H1 (cell line): ENCODE measurements around the gene IQCK. TPM values are rescaled to one million over a fixed set of nuclear protein-coding genes. Genes with fewer than 3 reads are reported as not detected.

Experiments
- polyA plus RNA-seq, 7 experiments: library from polyadenylated mRNA; depleted of rRNA in 3 of 7; stranded (reverse) in 5 of 7; unstranded in 2 of 7; fragments of >200 nt in 5 of 7; fragments of 200-250 nt in 2 of 7; gene quantifications; 1 replicate in 5 of 7; 2 replicates in 1 of 7; 4 replicates in 1 of 7; pipeline versions ENCODE4 v1.2.1 to v1.2.3, GENCODE V29; 2011 to 2013; ENCODE audit warnings: missing spikeins in 2 of 7, mixed read lengths in 2 of 7
- total RNA-seq: library from RNA; stranded (reverse); fragmentation: NEBNext Ultra II Directional; extraction: Animal tissue kit (Norgen Biotek cat#: 25700); gene quantifications from 2 replicates; pipeline ENCODE4 v1.2.1, GENCODE V29; 2021
- TF ChIP-seq, protein P1 (sequence below): fragments of 300-600 bp; sonication (generic); IDR thresholded peaks from 2 replicates; pipeline ENCODE4 v1.7.1; 2012; ENCODE audit warnings: low read length, moderate library complexity, mild to moderate bottlenecking, inconsistent platforms; ENCODE audit not compliant: insufficient replicate concordance

The IQCK gene
- total and polyA plus RNA-seq, 2 of the 8 experiments (the other 6 are each of a cell fraction or from before 2014, with no cell fraction given): 6.2 to 9.3 TPM

DNA sequence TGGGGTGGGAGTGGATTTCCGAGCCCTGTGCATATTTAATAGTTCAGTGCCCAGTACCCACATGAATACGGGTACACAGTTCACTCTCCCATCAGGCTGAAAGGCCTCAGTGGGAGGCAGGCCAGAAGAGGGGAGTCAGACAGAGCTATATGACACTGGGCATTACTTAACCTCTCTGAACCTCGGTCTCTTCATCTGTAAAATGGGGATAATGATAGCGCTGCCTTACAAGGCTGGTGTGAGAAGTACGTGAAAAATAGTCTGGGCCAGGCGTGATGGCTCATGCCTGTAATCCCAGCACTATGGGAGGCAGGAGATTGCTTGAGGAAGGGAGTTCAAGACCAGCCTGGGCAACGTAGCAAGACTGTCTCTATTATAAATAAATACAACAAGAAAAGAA, 163.0 kb downstream of the IQCK start (continued):
- TF ChIP-seq, protein P1, sequence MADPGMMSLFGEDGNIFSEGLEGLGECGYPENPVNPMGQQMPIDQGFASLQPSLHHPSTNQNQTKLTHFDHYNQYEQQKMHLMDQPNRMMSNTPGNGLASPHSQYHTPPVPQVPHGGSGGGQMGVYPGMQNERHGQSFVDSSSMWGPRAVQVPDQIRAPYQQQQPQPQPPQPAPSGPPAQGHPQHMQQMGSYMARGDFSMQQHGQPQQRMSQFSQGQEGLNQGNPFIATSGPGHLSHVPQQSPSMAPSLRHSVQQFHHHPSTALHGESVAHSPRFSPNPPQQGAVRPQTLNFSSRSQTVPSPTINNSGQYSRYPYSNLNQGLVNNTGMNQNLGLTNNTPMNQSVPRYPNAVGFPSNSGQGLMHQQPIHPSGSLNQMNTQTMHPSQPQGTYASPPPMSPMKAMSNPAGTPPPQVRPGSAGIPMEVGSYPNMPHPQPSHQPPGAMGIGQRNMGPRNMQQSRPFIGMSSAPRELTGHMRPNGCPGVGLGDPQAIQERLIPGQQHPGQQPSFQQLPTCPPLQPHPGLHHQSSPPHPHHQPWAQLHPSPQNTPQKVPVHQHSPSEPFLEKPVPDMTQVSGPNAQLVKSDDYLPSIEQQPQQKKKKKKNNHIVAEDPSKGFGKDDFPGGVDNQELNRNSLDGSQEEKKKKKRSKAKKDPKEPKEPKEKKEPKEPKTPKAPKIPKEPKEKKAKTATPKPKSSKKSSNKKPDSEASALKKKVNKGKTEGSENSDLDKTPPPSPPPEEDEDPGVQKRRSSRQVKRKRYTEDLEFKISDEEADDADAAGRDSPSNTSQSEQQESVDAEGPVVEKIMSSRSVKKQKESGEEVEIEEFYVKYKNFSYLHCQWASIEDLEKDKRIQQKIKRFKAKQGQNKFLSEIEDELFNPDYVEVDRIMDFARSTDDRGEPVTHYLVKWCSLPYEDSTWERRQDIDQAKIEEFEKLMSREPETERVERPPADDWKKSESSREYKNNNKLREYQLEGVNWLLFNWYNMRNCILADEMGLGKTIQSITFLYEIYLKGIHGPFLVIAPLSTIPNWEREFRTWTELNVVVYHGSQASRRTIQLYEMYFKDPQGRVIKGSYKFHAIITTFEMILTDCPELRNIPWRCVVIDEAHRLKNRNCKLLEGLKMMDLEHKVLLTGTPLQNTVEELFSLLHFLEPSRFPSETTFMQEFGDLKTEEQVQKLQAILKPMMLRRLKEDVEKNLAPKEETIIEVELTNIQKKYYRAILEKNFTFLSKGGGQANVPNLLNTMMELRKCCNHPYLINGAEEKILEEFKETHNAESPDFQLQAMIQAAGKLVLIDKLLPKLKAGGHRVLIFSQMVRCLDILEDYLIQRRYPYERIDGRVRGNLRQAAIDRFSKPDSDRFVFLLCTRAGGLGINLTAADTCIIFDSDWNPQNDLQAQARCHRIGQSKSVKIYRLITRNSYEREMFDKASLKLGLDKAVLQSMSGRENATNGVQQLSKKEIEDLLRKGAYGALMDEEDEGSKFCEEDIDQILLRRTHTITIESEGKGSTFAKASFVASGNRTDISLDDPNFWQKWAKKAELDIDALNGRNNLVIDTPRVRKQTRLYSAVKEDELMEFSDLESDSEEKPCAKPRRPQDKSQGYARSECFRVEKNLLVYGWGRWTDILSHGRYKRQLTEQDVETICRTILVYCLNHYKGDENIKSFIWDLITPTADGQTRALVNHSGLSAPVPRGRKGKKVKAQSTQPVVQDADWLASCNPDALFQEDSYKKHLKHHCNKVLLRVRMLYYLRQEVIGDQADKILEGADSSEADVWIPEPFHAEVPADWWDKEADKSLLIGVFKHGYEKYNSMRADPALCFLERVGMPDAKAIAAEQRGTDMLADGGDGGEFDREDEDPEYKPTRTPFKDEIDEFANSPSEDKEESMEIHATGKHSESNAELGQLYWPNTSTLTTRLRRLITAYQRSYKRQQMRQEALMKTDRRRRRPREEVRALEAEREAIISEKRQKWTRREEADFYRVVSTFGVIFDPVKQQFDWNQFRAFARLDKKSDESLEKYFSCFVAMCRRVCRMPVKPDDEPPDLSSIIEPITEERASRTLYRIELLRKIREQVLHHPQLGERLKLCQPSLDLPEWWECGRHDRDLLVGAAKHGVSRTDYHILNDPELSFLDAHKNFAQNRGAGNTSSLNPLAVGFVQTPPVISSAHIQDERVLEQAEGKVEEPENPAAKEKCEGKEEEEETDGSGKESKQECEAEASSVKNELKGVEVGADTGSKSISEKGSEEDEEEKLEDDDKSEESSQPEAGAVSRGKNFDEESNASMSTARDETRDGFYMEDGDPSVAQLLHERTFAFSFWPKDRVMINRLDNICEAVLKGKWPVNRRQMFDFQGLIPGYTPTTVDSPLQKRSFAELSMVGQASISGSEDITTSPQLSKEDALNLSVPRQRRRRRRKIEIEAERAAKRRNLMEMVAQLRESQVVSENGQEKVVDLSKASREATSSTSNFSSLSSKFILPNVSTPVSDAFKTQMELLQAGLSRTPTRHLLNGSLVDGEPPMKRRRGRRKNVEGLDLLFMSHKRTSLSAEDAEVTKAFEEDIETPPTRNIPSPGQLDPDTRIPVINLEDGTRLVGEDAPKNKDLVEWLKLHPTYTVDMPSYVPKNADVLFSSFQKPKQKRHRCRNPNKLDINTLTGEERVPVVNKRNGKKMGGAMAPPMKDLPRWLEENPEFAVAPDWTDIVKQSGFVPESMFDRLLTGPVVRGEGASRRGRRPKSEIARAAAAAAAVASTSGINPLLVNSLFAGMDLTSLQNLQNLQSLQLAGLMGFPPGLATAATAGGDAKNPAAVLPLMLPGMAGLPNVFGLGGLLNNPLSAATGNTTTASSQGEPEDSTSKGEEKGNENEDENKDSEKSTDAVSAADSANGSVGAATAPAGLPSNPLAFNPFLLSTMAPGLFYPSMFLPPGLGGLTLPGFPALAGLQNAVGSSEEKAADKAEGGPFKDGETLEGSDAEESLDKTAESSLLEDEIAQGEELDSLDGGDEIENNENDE: no peak
